Progenitor cell of endocrine pancreas (in vitro differentiated cells): ENCODE measurements around the gene FER. TPM values are rescaled to one million over a fixed set of nuclear protein-coding genes. Genes with fewer than 3 reads are reported as not detected.

Source experiments
- DNase-seq: peaks from one replicate; pipeline ENCODE4 v3.0.0; 2021; ENCODE audit warnings: low spot score; ENCODE audit not compliant: unreplicated experiment
- H3K27ac Mint-ChIP-seq: 2 replicates; pipeline ENCODE4 v1.8.0; 2021; ENCODE audit warnings: mild to moderate bottlenecking, moderate library complexity, mixed read lengths
- H3K27me3 Mint-ChIP-seq: 2 replicates; pipeline ENCODE4 v1.8.0; 2021; ENCODE audit warnings: mixed read lengths
- H3K36me3 Mint-ChIP-seq: 2 replicates; pipeline ENCODE4 v1.8.0; 2022; ENCODE audit warnings: mixed read lengths; ENCODE audit not compliant: insufficient read depth
- H3K4me1 Mint-ChIP-seq: 2 replicates; pipeline ENCODE4 v1.8.0; 2021; ENCODE audit warnings: low read depth, mixed read lengths
- H3K4me3 Mint-ChIP-seq: 2 replicates; pipeline ENCODE4 v1.8.0; 2021; ENCODE audit warnings: low read depth, mild to moderate bottlenecking, moderate library complexity, mixed read lengths
- H3K9me3 Mint-ChIP-seq: 2 replicates; pipeline ENCODE4 v1.8.0; 2021; ENCODE audit warnings: low read depth, mixed read lengths
- total RNA-seq: library from RNA; stranded (reverse); gene quantifications from 2 replicates; pipeline ENCODE4 v1.2.1, GENCODE V29; 2021
- TF ChIP-seq, protein P1 (sequence below): fragments of 200-600 bp; sonication (generic); IDR thresholded peaks from one replicate; pipeline ENCODE4 v1.5.0; 2021; ENCODE audit warnings: antibody characterized with exemption, mild to moderate bottlenecking; ENCODE audit not compliant: unreplicated experiment

Gene FER
- total RNA-seq, 1 donor from 2014 or later: 34.8 TPM

DNA sequence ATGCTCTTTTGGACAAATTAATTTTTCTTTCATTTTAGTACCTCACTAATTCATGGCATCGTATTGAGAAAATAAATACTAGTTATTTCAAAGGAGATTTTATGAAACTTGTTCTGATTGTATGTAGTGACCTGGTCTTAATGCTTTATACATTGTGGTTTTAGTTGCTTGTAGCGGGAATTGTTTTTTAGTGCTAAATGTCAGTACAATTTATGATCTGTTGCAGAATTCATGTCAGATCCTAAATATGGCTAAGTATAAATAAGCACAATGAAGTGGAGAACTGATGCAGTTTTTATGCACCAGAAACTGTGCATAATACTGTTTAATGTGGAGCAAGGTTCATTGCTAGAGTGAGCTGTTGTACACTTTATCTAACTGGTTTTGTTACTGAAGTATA is 353.3 kb downstream of the FER start:
- Mint-ChIP-seq H3K4me3 (no peak overlapping the region), H3K27me3 (no peaks in the 10 kb centered on the region), H3K27ac (no peak overlapping the region), H3K4me1 (no peaks in the 10 kb centered on the region), H3K36me3 (no peaks in the 10 kb centered on the region), H3K9me3 (no peaks in the 10 kb centered on the region)
- TF ChIP-seq, protein P1, sequence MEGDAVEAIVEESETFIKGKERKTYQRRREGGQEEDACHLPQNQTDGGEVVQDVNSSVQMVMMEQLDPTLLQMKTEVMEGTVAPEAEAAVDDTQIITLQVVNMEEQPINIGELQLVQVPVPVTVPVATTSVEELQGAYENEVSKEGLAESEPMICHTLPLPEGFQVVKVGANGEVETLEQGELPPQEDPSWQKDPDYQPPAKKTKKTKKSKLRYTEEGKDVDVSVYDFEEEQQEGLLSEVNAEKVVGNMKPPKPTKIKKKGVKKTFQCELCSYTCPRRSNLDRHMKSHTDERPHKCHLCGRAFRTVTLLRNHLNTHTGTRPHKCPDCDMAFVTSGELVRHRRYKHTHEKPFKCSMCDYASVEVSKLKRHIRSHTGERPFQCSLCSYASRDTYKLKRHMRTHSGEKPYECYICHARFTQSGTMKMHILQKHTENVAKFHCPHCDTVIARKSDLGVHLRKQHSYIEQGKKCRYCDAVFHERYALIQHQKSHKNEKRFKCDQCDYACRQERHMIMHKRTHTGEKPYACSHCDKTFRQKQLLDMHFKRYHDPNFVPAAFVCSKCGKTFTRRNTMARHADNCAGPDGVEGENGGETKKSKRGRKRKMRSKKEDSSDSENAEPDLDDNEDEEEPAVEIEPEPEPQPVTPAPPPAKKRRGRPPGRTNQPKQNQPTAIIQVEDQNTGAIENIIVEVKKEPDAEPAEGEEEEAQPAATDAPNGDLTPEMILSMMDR: no peak
- no peak for DNase-seq

DNA sequence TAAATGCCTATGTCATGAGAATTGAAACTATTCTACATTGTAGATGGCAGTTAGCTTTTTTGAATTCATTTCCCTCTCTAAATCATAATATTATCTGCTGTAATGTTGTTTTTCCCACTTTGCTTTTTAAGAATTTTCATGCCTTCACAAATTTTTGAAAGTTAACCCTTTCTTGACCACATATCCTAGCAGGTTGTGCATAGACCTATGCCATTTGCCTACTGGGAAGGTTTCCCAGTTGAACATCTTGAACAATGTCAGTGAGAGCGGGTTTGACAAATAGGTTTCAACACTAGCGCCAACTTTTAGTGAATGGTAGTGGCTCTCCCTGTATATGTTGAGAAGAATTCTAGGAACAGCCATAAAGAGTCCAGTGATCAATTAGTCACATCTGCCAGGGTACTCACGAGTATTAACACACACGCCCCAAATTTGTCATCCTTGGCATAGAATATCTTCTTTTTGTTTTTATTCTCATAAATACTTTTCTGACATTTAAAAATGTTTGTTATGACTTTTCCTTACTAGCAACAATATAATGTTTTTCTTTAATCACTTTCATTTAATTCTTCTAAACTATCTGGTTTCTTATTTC is 354.5 kb downstream of the FER start:
- H3K27ac Mint-ChIP-seq: no peak overlapping the region
- H3K4me1 Mint-ChIP-seq: no peaks in the 10 kb centered on the region
- no peak overlapping the region for H3K4me3 Mint-ChIP-seq

DNA sequence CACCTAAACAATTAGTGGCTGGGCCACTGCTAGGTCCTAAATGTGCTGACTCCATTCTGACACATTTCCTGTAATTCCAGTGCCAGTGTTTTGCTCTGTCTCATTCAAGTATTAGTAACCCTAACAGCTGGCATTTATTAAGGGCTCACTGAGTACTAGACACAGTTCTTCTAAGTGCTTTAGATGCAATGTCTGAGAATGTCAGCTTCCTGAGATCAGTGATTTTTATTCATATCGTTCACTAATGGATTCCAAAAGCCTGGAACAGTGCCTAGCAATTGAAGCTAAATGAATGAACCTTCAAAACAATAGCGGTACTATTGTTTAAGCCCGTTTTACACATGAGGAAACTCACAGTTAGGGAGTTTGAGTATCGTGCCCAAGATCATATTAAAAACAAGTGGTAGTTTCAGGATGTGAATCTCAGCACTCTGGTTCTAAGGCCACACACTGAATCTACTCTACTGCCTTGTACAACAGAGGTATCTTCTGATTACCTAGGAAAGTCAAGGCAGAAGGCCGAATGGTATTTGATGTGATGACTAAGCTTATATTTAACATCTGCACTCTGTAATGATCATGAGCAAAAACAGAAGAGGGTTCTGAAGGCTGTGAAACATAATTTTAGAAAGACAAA is 358.1 kb downstream of the FER start:
- Mint-ChIP-seq H3K4me3 (no peak overlapping the region), H3K27ac (no peak overlapping the region), H3K9me3 (no peaks in the 10 kb centered on the region), H3K4me1 (no peaks in the 10 kb centered on the region), H3K27me3 (no peaks in the 10 kb centered on the region), H3K36me3 (no peaks in the 10 kb centered on the region)
- TF ChIP-seq, protein P1: no peak
- no peak for DNase-seq

More for the DNA sequence above, 354.5 kb downstream of the FER start:
- Mint-ChIP-seq H3K36me3 (no peaks in the 10 kb centered on the region), H3K9me3 (no peaks in the 10 kb centered on the region), H3K27me3 (no peaks in the 10 kb centered on the region)
- TF ChIP-seq, protein P1: no peak
- no peak for DNase-seq

DNA sequence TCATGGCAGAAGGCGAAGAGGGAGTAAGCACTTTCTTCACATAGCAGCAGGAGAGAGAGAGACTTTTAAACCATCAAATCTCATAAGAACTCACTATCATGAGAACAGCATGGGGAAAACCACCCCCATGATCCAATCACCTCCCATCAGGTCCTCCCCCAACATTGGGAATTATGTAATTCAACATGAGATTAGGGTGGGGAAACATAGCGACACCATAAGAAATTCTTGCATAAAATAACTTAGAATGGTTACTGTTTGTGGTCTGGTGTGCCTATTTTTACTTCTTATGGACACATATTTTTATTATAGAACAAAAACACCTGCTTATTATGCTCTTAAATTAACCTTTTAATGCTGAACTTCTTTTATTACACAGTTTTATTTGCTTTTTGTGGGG is 364.0 kb downstream of the FER start:
- H3K27me3 Mint-ChIP-seq: no peaks in the 10 kb centered on the region
- no peaks in the 10 kb centered on the region for H3K9me3 Mint-ChIP-seq
- TF ChIP-seq, protein P1: no peak
- no peak overlapping the region for H3K4me3 Mint-ChIP-seq
- H3K4me1 Mint-ChIP-seq: no peaks in the 10 kb centered on the region
- DNase-seq: no peak
- no peak overlapping the region for H3K27ac Mint-ChIP-seq
- no peaks in the 10 kb centered on the region for H3K36me3 Mint-ChIP-seq

DNA sequence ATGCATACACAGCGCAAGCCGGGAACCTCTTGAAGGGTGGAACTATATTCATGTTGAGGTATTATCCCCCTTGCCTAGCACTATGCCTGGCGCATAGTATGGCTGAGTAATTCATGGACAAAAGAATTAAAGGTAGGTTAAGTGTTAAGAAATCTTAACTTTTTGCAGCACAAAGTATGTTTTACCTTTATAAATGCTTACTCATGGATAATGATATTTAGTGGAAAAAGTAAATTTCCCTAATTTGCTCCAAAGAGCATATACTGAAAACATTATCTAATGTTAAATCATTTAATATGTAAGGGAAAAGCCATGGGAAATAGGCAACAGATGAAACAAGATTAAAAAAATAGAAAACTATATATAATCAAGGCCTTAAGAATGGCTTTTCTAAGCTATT is 365.9 kb downstream of the FER start:
- H3K4me3 Mint-ChIP-seq: no peak overlapping the region
- H3K36me3 Mint-ChIP-seq: no peaks in the 10 kb centered on the region
- H3K4me1 Mint-ChIP-seq: no peaks in the 10 kb centered on the region
- TF ChIP-seq, protein P1: no peak
- no peaks in the 10 kb centered on the region for H3K9me3 Mint-ChIP-seq
- no peak overlapping the region for H3K27ac Mint-ChIP-seq
- no peak for DNase-seq
- H3K27me3 Mint-ChIP-seq: no peaks in the 10 kb centered on the region
